Panc1 (cell line): ENCODE results near the gene PARVB. TPM values are rescaled to one million over a fixed set of nuclear protein-coding genes. Genes with fewer than 3 reads are reported as not detected.

Experiments
- ATAC-seq: fragments of 200-7000 bp; cut with Tn5 transposase; 2 replicates; pipeline ENCODE4 v1.9.1; 2020; ENCODE audit warnings: mild to moderate bottlenecking, moderate library complexity
- BruUV-seq: library from RNA; stranded (reverse); fragments of 400-500 nt; replicated peaks from 2 replicates; lab custom pipeline; 2021; lab: Mats Ljungman, UMichigan
- CTCF ChIA-PET: fragments of 300-600 bp; sonication (Branson Sonifier 250); formaldehyde crosslinking; loops from one replicate; lab custom pipeline; 2022; ENCODE audit warnings: antibody characterized with exemption; lab: Charles Lee
- POLR2A ChIA-PET: fragments of 300-600 bp; sonication (Branson Sonifier 250); formaldehyde crosslinking; loops from one replicate; lab custom pipeline; 2022; ENCODE audit warnings: antibody characterized with exemption; lab: Charles Lee
- DNase-seq: peaks from one replicate; pipeline ENCODE4 v3.0.0-alpha.2; 2010; ENCODE audit warnings: low read depth, low spot score
- H3K27ac ChIP-seq: 2 replicates; pipeline ENCODE4 v1.5.1; 2011; ENCODE audit warnings: mild to moderate bottlenecking, low read length, inconsistent platforms
- H3K27me3 ChIP-seq: fragments of 200-500 bp; sonication (Bioruptor generic); 2 replicates; pipeline ENCODE4 v1.6.0; 2014; ENCODE audit warnings: low read length, inconsistent platforms; ENCODE audit not compliant: control insufficient read depth, insufficient read depth
- H3K36me3 ChIP-seq: fragments of 200-500 bp; sonication (Bioruptor generic); 2 replicates; pipeline ENCODE4 v1.5.1; 2014; ENCODE audit warnings: inconsistent platforms, mild to moderate bottlenecking, low read length, moderate library complexity; ENCODE audit not compliant: control insufficient read depth, insufficient read depth
- H3K4me1 ChIP-seq: 2 replicates; pipeline ENCODE4 v1.5.1; 2011; ENCODE audit warnings: inconsistent platforms, mild to moderate bottlenecking, low read length, moderate library complexity; ENCODE audit not compliant: control insufficient read depth, insufficient read depth
- H3K4me3 ChIP-seq, 2 experiments: 2 replicates each; pipeline ENCODE4 v1.5.1; 2011 to 2012; ENCODE audit warnings: low read depth in 2 of 2, low read length in 2 of 2, mild to moderate bottlenecking in 2 of 2, inconsistent platforms in 1 of 2, moderate library complexity in 1 of 2
- H3K9me3 ChIP-seq: fragments of 200-500 bp; sonication (Bioruptor generic); 2 replicates; pipeline ENCODE4 v1.5.1; 2014; ENCODE audit warnings: low read depth, mild to moderate bottlenecking, inconsistent platforms, low read length, moderate library complexity; ENCODE audit not compliant: control insufficient read depth, insufficient read depth
- POLR2AphosphoS5 ChIP-seq: IDR thresholded peaks from 2 replicates; pipeline ENCODE4 v1.6.1; 2012; ENCODE audit warnings: mild to moderate bottlenecking, low read depth, low read length, moderate library complexity
- SIN3A ChIP-seq: IDR thresholded peaks from 2 replicates; pipeline ENCODE4 v1.6.1; 2012; ENCODE audit warnings: low read depth, mild to moderate bottlenecking, low read length, moderate library complexity, borderline replicate concordance; ENCODE audit not compliant: insufficient read depth
- TCF7L2 ChIP-seq: IDR thresholded peaks from 2 replicates; pipeline ENCODE4 v1.6.1; 2011; ENCODE audit warnings: mild to moderate bottlenecking, low read depth, low read length, inconsistent platforms
- in situ Hi-C: cut with HindIII; loops from 2 replicates; pipeline ENCODE4 v1.10.0; 2016; ENCODE audit warnings: low sequenced_read_pairs, low pct_unique_long_range_greater_than_20kb
- intact Hi-C: fragments of 100-400 bp; cut with micrococcal nuclease; formaldehyde crosslinking; loops from one replicate; pipeline ENCODE4 v1.10.0; 2022; ENCODE audit not compliant: unreplicated experiment
- total RNA-seq: library from RNA; stranded (reverse); gene quantifications from one replicate; pipeline ENCODE4 v1.2.1, GENCODE V29; 2021; ENCODE audit not compliant: unreplicated experiment
- TF ChIP-seq, protein P1 (sequence below), 2 experiments: IDR thresholded peaks; 2 replicates each; pipeline ENCODE4 v1.6.1; 2011 to 2012; ENCODE audit warnings: low read depth in 2 of 2, control low read depth in 1 of 2, low read length in 1 of 2, mild to moderate bottlenecking in 1 of 2, moderate library complexity in 1 of 2; ENCODE audit not compliant: insufficient read depth in 1 of 2
- TF ChIP-seq, protein P2 (sequence below): fragments of 450-650 bp; IDR thresholded peaks from 2 replicates; pipeline ENCODE4 v1.5.1; 2017; ENCODE audit warnings: mild to moderate bottlenecking

Gene PARVB
- total RNA-seq, 1 experiment from 2014 or later = 28.1 TPM

DNA sequence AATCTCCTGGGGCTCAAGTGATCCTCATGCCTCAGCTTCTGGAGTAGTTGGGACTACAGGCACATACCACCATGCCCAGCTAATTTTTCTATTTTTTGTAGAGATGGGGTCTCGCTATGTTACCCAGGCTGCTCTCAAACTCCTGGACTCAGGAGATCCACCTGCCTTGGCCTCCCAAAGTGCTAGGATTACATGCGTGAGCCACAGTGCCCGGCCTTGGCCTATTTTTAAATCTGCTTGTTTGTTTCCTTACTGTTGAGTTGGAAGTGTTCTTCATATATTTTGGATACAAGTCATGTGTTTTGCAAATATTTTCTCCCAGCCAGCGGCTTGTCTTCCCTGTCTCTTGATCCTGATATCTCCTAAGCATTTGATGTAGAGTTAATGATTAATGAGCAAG is 5.0 kb downstream of the PARVB start:
- DNase-seq = no peak
- TF ChIP-seq POLR2AphosphoS5 (no peak), TCF7L2 (no peak), SIN3A (no peak)
- TF ChIP-seq, protein P1, sequence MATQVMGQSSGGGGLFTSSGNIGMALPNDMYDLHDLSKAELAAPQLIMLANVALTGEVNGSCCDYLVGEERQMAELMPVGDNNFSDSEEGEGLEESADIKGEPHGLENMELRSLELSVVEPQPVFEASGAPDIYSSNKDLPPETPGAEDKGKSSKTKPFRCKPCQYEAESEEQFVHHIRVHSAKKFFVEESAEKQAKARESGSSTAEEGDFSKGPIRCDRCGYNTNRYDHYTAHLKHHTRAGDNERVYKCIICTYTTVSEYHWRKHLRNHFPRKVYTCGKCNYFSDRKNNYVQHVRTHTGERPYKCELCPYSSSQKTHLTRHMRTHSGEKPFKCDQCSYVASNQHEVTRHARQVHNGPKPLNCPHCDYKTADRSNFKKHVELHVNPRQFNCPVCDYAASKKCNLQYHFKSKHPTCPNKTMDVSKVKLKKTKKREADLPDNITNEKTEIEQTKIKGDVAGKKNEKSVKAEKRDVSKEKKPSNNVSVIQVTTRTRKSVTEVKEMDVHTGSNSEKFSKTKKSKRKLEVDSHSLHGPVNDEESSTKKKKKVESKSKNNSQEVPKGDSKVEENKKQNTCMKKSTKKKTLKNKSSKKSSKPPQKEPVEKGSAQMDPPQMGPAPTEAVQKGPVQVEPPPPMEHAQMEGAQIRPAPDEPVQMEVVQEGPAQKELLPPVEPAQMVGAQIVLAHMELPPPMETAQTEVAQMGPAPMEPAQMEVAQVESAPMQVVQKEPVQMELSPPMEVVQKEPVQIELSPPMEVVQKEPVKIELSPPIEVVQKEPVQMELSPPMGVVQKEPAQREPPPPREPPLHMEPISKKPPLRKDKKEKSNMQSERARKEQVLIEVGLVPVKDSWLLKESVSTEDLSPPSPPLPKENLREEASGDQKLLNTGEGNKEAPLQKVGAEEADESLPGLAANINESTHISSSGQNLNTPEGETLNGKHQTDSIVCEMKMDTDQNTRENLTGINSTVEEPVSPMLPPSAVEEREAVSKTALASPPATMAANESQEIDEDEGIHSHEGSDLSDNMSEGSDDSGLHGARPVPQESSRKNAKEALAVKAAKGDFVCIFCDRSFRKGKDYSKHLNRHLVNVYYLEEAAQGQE (IDR thresholded peaks at IDR 0.05; ENCODE audit: insufficient read depth in 1 of 2, low read depth in 2 of 2, low read length in 1 of 2) = no peak
- TF ChIP-seq, protein P2, sequence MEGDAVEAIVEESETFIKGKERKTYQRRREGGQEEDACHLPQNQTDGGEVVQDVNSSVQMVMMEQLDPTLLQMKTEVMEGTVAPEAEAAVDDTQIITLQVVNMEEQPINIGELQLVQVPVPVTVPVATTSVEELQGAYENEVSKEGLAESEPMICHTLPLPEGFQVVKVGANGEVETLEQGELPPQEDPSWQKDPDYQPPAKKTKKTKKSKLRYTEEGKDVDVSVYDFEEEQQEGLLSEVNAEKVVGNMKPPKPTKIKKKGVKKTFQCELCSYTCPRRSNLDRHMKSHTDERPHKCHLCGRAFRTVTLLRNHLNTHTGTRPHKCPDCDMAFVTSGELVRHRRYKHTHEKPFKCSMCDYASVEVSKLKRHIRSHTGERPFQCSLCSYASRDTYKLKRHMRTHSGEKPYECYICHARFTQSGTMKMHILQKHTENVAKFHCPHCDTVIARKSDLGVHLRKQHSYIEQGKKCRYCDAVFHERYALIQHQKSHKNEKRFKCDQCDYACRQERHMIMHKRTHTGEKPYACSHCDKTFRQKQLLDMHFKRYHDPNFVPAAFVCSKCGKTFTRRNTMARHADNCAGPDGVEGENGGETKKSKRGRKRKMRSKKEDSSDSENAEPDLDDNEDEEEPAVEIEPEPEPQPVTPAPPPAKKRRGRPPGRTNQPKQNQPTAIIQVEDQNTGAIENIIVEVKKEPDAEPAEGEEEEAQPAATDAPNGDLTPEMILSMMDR = no peak
- no peak for ATAC-seq
- Histone ChIP-seq H3K4me1 (peaks cover 12% of the 10 kb centered on the region), H3K9me3 (no peaks in the 10 kb centered on the region), H3K4me3 (no peak overlapping the region), H3K27me3 (no peaks in the 10 kb centered on the region), H3K27ac (no peak overlapping the region), H3K36me3 (no peaks in the 10 kb centered on the region)
- POLR2A ChIA-PET = no interaction called here
- intact Hi-C loops = no loop called here
- no TSS peak for BruUV-seq
- CTCF ChIA-PET = no interaction called here
- in situ Hi-C loops = no loop called here

DNA sequence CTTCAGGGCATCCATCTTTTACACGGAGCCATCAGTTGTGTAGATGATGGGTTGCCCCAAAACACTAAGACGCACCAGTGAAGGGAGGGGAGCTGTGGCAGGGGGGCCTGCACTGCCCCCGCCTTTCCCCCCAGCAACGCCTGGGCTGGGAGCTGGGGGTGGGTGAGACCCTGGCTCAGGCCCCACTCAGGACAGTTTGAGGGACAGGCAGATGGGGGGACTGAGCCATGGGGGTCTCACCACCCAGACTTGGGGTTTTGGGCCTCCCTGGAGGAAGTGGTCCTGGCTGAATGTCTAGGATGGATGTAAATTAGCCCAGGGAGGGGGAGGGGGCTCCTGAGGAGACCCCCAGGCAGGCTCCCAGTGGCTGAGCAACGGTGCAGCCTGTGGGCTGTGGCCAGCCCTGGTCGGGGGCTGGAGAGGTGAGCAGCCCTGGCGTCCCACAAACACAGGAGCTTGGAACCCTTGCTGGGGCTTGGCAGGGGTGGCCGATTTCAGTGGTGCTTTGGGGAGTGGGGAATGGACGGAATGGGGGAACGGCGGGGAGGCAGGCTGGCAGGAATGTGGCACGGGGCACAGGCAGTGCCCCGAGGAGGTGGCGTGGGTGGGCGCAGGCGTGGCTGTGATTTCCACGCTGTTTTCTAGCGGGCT is 6.1 kb downstream of the PARVB start:
- in situ Hi-C loops (no loop called here), intact Hi-C loops (no loop called here)
- no TSS peak for BruUV-seq
- H3K27me3 ChIP-seq = no peaks in the 10 kb centered on the region
- no peak overlapping the region for H3K27ac ChIP-seq
- no peaks in the 10 kb centered on the region for H3K9me3 ChIP-seq
- H3K4me3 ChIP-seq = no peak overlapping the region
- DNase-seq (no peak), ATAC-seq (no peak)
- peaks cover 10% of the 10 kb centered on the region for H3K4me1 ChIP-seq
- ChIA-PET CTCF (no interaction called here), POLR2A (no interaction called here)
- no peak for TF ChIP-seq POLR2AphosphoS5
- TF ChIP-seq, protein P2 = no peak
- TF ChIP-seq, protein P1 (IDR thresholded peaks at IDR 0.05; ENCODE audit: insufficient read depth in 1 of 2, low read depth in 2 of 2, low read length in 1 of 2) = no peak
- no peak for TF ChIP-seq SIN3A
- TF ChIP-seq TCF7L2 = no peak
- H3K36me3 ChIP-seq = no peaks in the 10 kb centered on the region
